ENCODE results near the gene FILIP1L.

Gene FILIP1L

DNA sequence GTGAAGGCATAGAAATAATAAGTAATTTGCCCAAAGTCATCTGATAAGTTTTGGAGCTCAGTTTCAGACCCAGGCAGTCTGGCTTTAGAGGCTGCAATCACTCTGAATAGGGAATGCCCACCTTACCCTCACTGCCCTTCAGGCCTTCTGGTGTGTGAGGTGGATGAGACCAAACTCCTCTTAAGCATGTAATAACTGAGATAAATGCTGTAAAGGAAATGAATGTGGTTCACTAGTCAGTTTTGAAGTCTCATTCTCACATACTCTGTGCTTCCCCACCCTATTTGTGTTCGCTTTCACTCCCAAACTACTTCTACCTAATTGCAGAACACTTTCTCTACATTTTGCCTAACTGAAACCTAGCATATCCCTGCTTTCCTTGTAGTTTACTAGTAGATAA, 144.1 kb downstream of the FILIP1L start:
- no peak for TF ChIP-seq ZNF274 (IDR thresholded peaks at IDR 0.05; ENCODE audit: low read depth, low read length)
- no peak overlapping the region for H3K4me3 ChIP-seq (ENCODE audit: low read length)

DNA sequence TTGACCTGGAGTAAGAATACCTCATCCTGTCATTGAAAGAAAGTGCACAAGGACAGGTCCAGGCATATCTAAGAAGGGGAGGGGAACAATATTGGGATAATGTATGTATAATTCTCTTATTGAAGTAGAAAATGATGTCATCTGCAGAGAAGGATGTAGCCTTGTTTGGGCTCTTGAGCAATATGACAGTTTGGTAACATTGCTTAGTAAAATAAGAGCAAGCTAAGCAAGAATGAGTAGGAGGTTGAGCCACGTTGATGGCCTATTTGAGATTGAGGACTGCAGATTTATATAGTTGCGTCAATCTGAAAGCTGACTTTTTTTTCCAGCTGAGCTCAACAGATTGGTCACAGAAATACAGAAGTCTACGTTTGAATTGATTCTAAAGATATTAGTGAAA, 145.2 kb downstream of the FILIP1L start:
- no peak overlapping the region for H3K4me3 ChIP-seq (ENCODE audit: low read length)
- TF ChIP-seq ZNF274 (IDR thresholded peaks at IDR 0.05; ENCODE audit: low read depth, low read length) = no peak

DNA sequence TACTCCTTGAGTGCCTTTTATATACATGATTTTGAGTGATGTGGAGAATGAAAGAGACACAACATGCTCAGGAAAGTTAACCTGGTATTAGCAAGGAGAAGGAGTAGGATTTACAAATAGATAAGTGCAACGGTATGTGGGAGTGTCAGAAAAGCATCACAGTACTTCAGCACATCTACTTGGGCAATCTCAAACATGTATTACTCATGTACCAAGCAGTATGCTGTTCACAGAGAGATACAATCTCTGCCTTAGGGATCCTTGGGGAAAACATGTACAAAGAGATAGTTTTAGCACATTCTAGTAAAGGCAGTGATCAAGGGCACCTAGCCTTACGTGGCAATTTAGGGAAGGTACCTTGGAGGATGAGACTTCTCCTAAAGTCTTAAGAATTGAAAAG, 146.5 kb downstream of the FILIP1L start:
- TF ChIP-seq ZNF274 (IDR thresholded peaks at IDR 0.05; ENCODE audit: low read depth, low read length) = no peak

DNA sequence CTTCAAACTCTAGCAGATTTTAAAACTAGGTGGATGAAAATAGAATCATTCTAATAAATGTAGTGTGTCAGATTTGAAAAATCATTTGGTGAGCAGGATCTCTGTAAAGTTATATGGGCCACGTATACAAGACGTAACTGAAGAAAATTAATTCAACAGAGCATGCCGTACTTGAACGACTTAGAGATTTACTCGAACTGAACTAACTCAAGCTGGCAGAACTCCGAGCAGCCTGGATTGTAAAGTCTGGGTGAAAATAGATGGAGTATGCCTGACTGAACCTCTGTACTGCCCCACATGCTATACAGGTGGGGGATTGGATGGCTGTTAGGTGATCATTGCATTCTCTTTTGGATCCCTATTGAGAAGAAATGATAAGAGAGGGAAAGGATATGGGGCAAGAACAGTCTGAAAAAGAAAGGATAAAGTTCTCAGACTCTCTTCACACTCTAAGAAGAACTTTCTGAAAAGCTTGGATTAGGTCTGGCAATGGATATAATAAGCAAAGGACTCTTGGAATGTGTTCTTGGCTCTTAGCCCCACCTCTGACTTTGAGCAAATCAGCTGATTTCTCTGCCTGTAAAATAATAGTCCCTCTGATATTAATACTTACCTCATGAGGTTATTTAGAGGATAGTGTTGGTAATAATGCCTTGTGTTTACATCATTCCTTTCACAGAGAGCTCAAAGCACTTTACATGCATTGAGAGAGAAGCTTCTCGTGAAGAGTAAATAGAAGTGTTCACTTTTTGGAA, 147.5 kb downstream of the FILIP1L start:
- H3K4me3 ChIP-seq (ENCODE audit: low read length) = no peak overlapping the region
- no peak for TF ChIP-seq ZNF274 (IDR thresholded peaks at IDR 0.05; ENCODE audit: low read depth, low read length)

More for the DNA sequence above, 146.5 kb downstream of the FILIP1L start:
- no peak overlapping the region for H3K4me3 ChIP-seq (ENCODE audit: low read length)

DNA sequence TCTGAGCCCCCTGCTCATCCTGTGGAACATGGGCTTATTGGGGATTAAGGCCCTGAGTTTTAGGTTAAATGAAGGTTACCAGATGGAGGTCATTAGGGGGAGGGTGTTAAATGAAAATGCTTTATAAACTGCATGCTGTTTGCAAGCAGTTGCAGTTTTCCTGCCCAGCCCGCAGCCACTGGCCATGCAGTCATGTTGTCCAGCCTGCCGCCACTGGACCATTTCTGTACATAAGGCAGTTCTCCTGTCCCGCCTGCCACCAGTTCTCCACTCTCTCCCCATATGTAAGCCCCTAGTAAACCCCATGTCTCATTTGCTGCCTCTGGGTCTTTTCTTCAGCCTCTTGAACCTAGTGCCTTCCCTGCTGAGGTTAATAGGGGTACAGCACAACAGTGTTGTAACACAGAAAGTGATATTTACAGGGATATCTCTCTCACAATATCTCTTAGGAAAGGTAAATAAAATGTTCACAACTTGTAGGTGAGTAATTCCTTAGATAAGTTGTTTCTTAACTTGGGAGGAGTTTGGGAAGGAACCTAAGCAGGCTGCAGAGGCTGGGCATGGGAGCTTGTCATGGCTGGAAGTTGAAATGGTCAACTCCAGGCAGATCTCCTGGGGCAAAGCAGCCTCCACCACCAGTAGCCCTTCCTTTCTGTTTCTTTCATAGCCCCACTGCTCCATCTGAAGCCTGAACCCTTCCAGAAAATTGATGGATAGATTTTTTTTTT, 148.5 kb downstream of the FILIP1L start:
- no peak overlapping the region for H3K4me3 ChIP-seq (ENCODE audit: low read length)
- TF ChIP-seq ZNF274 (IDR thresholded peaks at IDR 0.05; ENCODE audit: low read depth, low read length) = no peak

DNA sequence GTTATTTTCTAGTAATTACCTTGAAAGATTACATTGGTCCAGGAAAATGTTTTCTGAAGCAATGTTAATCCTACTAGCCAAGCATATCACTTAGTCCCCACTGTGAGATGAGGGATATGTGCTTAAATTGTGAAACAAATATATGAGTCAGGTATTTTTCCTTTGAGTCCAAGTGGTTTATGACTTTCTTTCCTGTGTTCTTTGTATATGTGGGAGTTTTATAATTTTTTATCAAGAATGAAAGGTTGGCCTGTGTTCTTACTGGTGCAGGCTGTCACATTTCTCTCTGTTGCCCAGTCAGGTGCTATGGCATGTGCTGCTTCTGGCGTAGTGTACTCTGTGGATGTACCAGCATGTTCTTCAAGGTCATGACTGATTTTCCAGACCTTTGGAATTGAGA, 149.2 kb downstream of the FILIP1L start:
- H3K4me3 ChIP-seq (ENCODE audit: low read length) = no peak overlapping the region
- no peak for TF ChIP-seq ZNF274 (IDR thresholded peaks at IDR 0.05; ENCODE audit: low read depth, low read length)

- no peak for TF ChIP-seq ZNF274 (IDR thresholded peaks at IDR 0.05; ENCODE audit: low read depth, low read length)
- no peak overlapping the region for H3K4me3 ChIP-seq (ENCODE audit: low read length)
These were observed 151.6 kb downstream of the FILIP1L start for GRCh38 chr3:99962703-99963102.

- TF ChIP-seq ZNF274 (IDR thresholded peaks at IDR 0.05; ENCODE audit: low read depth, low read length) = no peak
- no peak overlapping the region for H3K4me3 ChIP-seq (ENCODE audit: low read length)
These were observed 152.4 kb downstream of the FILIP1L start for GRCh38 chr3:99961756-99962515.

DNA sequence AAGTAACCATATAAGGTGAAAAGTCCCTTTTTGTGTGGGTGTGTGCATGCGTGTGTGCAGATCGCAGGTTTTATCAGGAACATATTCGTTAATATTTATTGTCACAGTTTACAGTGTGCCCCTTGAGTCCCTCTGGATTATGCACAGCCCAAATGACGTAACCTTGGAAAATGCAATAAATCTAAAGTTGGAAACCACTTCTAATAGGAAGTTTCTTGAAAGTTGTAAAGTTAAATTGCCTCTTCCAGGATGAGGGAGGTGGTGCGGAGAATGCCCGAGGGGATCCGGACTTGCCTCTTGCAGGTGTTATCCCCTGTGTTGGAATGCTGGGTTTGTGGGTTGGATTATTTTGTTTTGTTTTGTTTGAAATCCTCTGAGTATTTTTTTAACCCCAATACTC, 153.4 kb downstream of the FILIP1L start:
- TF ChIP-seq ZNF274 (IDR thresholded peaks at IDR 0.05; ENCODE audit: low read depth, low read length) = no peak
- H3K4me3 ChIP-seq (ENCODE audit: low read length) = no peak overlapping the region

DNA sequence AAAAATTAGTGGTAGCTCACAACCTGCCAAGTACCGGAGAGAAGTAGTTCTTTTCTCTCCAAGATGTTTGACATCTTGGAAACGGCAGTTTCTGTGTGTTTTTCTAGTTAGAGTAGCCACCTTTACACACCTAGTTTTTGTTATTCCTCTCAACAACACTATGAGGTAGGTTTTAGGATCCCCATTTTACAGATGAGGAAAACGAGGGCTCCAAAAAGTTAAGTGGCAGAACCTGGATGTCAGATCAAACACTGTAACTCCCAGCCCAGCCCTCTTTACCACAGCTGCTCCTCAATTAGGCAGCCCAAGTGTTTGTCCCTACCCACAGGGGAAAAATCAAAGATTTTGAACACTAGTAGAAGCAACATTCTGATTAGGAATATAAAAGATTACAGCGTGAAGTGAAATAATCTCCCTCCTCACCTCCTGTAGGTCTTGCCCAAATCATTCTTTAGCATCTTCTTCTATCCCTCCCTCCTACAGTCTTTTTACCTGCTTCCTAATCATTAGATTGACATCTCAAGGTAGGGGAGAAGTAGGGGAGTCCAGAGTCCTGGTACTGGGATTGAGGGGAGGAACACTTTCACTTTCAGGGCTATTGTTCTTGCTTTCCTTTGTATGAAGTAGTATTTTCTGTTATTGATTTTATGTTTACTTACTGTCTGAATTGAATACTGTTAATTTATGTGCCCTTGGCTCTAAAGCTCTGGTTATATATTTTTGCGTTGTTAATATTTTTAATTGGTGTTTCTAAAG, 154.0 kb downstream of the FILIP1L start:
- no peak overlapping the region for H3K4me3 ChIP-seq (ENCODE audit: low read length)
- no peak for TF ChIP-seq ZNF274 (IDR thresholded peaks at IDR 0.05; ENCODE audit: low read depth, low read length)

GRCh38 chr3:99958222-99958912, 155.9 kb downstream of the FILIP1L start:
- no peak for TF ChIP-seq ZNF274 (IDR thresholded peaks at IDR 0.05; ENCODE audit: low read depth, low read length)
- no peak overlapping the region for H3K4me3 ChIP-seq (ENCODE audit: low read length)

GRCh38 chr3:99957151-99957796, 157.0 kb downstream of the FILIP1L start:
- no peak overlapping the region for H3K4me3 ChIP-seq (ENCODE audit: low read length)
- no peak for TF ChIP-seq ZNF274 (IDR thresholded peaks at IDR 0.05; ENCODE audit: low read depth, low read length)
